Stomach (tissue), 4 donors: ENCODE measurements around the gene MVP.

ENCODE experiments used
- CTCF ChIP-seq, 7 experiments: fragments of 450-650 bp in 4 of 7; fragments of 200-600 bp in 3 of 7; sonication (generic) in 3 of 7; IDR thresholded peaks; one replicate each; pipeline ENCODE4 v1.5.1; 2016 to 2019; ENCODE audit warnings: antibody characterized with exemption in 7 of 7, control low read depth in 2 of 7, mild to moderate bottlenecking in 1 of 7
- POLR2A ChIP-seq, 4 donors: fragments of 450-650 bp; IDR thresholded peaks; one replicate each; pipeline ENCODE4 v1.6.1; 2016; ENCODE audit warnings: antibody characterized with exemption in 4 of 4, control low read depth in 2 of 4, mild to moderate bottlenecking in 1 of 4, moderate library complexity in 1 of 4

GRCh38 chr16:29876594-29877249 is 56.5 kb downstream of the MVP start:
- TF ChIP-seq CTCF (IDR thresholded peaks at IDR 0.05) (no peak), POLR2A (IDR thresholded peaks at IDR 0.05) (no peak)
